GM19324 (cell line): ENCODE results near the gene ARHGAP4.

Experiments
- ATAC-seq: cut with Tn5 transposase; IDR thresholded peaks from one replicate; pipeline ENCODE4 v1.9.1; 2021; ENCODE audit warnings: mild to moderate bottlenecking, moderate library complexity; ENCODE audit not compliant: unreplicated experiment, low FRiP score

ARHGAP4 gene

GRCh38 chrX:153885208-153885787 is 40.8 kb downstream of the ARHGAP4 start:
- no peak for ATAC-seq

- ATAC-seq: no peak
Measured at GRCh38 chrX:153884590-153884989, 41.5 kb downstream of the ARHGAP4 start.

- no peak for ATAC-seq
Measured at GRCh38 chrX:153884136-153884535, 41.9 kb downstream of the ARHGAP4 start.

- no peak for ATAC-seq
Measured at GRCh38 chrX:153883163-153883843, 42.8 kb downstream of the ARHGAP4 start.

- ATAC-seq: no peak
Measured at GRCh38 chrX:153882557-153882956, 43.5 kb downstream of the ARHGAP4 start.

- no peak for ATAC-seq
Measured at GRCh38 chrX:153882086-153882498, 44.0 kb downstream of the ARHGAP4 start.

GRCh38 chrX:153881281-153881680 is 44.8 kb downstream of the ARHGAP4 start:
- ATAC-seq: no peak

GRCh38 chrX:153880440-153880815 is 45.6 kb downstream of the ARHGAP4 start:
- ATAC-seq: no peak

GRCh38 chrX:153879741-153880439 is 46.2 kb downstream of the ARHGAP4 start:
- no peak for ATAC-seq

GRCh38 chrX:153878969-153879653 is 47.0 kb downstream of the ARHGAP4 start:
- ATAC-seq: no peak

GRCh38 chrX:153878345-153878744 is 47.7 kb downstream of the ARHGAP4 start:
- ATAC-seq: no peak

- ATAC-seq: no peak
Measured at GRCh38 chrX:153877571-153878261, 48.3 kb downstream of the ARHGAP4 start.

- ATAC-seq: no peak
Measured at GRCh38 chrX:153876112-153876491, 50.0 kb downstream of the ARHGAP4 start.

GRCh38 chrX:153875391-153876111 is 50.5 kb downstream of the ARHGAP4 start:
- no peak for ATAC-seq

- ATAC-seq: no peak
Measured at GRCh38 chrX:153874366-153875125, 51.5 kb downstream of the ARHGAP4 start.

- no peak for ATAC-seq
Measured at GRCh38 chrX:153874085-153874365, 52.0 kb downstream of the ARHGAP4 start.

- no peak for ATAC-seq
Measured at GRCh38 chrX:153873282-153874084, 52.6 kb downstream of the ARHGAP4 start.

GRCh38 chrX:153871946-153872878 is 53.9 kb downstream of the ARHGAP4 start:
- no peak for ATAC-seq
